PC-9 (cell line): ENCODE data around the gene SH3PXD2B.

Source experiments
- EZH2 ChIP-seq: fragments of 200-600 bp; sonication (generic); IDR thresholded peaks from 2 replicates; pipeline ENCODE4 v1.8.0; 2017; ENCODE audit warnings: antibody characterized with exemption, low read depth
- TF ChIP-seq, protein P1 (sequence below): fragments of 200-600 bp; sonication (generic); conservative IDR thresholded peaks from 2 replicates; pipeline ENCODE4 v1.6.1; 2017; ENCODE audit warnings: mixed run types, antibody characterized with exemption, mild to moderate bottlenecking, moderate library complexity

DNA sequence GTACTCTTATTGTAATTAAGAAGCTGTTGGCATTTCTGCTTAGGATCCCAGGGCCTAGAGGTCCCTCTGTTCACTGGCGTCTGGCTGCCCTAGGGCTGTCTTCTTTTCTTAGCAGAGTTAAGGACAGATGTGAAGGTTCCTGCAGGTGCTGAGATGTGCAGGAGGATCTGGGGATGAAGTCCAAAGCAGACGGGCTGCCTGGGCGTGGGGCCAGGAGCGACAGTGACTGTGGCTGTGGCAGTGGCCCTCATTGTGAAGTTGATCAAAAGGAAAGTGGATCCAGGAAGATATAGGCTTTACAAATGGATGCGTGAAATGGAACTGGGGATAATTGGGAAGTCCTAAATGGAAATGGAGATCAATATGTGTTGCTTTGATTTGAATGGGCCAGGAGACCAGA is 19.1 kb upstream of the SH3PXD2B start:
- TF ChIP-seq, protein P1, sequence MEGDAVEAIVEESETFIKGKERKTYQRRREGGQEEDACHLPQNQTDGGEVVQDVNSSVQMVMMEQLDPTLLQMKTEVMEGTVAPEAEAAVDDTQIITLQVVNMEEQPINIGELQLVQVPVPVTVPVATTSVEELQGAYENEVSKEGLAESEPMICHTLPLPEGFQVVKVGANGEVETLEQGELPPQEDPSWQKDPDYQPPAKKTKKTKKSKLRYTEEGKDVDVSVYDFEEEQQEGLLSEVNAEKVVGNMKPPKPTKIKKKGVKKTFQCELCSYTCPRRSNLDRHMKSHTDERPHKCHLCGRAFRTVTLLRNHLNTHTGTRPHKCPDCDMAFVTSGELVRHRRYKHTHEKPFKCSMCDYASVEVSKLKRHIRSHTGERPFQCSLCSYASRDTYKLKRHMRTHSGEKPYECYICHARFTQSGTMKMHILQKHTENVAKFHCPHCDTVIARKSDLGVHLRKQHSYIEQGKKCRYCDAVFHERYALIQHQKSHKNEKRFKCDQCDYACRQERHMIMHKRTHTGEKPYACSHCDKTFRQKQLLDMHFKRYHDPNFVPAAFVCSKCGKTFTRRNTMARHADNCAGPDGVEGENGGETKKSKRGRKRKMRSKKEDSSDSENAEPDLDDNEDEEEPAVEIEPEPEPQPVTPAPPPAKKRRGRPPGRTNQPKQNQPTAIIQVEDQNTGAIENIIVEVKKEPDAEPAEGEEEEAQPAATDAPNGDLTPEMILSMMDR, result no peak
- no peak for TF ChIP-seq EZH2
